ENCODE results near the gene TANC1.

Gene TANC1

GRCh38 chr2:158996378-158996993 is 28.0 kb downstream of the TANC1 start:
- DNase-seq: no peak

DNA sequence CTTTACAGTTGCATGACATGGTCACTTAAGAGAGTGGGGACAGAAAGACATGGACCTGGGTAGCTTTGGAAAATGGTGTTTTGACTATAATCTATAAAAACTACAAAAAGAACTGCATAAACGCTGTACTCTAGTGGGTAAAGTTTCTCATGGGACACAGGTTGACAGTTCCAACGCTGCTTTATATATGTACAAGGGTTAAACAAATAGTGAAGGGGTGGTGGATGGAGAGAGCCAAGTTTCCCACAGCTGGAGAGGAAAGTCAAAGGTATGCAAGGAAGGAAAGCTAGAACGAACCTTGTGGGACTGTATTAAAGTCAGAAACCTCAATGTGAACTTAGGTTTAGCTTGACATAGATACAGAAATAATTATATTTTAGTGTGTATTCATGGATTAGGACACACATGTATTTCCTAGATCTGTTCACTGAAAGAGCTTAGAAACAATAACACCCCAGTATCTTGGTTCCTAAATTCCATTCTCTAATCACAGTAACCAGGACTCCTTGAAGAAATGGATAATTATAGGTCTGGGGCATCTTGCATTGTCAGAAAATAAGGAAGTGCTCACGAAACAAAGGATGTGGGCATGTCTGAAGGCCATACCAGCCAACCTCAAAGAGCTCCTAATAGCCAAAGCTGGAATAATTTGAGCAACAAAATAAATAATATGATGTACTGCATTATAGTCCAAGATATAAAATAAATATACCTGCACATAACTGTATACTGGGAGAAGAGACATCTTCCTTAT is 28.8 kb downstream of the TANC1 start:
- DNase-seq: no peak

- DNase-seq: no peak
Measured at GRCh38 chr2:158998551-158999248, 30.3 kb downstream of the TANC1 start.

DNA sequence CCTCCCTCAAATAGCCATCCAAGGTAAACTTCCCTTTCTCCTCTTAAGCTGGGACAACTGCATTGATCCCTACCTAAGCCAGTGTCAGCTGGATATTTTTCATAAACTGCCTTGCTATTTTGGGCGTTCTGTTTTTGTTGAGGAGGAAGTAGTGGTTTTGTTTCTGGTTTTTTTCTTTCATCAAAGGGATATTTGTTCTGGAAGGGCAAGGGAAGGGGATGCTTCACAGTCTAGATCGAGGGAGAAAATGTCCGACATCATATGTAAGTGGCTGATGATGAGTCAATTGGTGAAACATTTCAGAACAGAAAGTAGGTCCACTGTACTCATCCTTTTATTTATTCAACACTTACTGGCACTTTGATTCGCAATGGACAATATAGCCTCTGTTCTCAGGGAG is 31.0 kb downstream of the TANC1 start:
- no peak for DNase-seq

GRCh38 chr2:159000072-159000471 is 31.6 kb downstream of the TANC1 start:
- DNase-seq: no peak

- DNase-seq: no peak
Measured at GRCh38 chr2:159002462-159003111, 34.1 kb downstream of the TANC1 start.

GRCh38 chr2:159003555-159003954 is 35.1 kb downstream of the TANC1 start:
- DNase-seq: no peak

DNA sequence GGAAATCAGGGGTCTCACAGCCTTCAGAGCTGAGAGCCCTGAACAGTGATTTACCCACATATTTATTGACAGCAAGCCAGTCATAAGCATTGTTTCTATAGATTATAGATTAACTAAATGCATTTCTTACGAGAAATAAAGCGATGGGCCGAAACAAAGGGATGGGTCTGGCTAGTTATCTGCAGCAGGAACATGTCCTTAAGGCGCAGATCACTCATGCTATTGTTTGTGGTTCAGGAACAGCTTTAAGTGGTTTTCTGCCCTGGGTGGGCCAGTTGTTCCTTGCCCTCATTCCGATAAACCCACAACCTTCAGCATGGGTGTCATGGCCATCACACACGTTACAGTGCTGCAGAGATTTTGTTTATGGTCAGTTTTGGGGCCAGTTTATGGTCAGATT is 36.4 kb downstream of the TANC1 start:
- no peak for DNase-seq

GRCh38 chr2:159009940-159010339 is 41.5 kb downstream of the TANC1 start:
- DNase-seq: no peak

DNA sequence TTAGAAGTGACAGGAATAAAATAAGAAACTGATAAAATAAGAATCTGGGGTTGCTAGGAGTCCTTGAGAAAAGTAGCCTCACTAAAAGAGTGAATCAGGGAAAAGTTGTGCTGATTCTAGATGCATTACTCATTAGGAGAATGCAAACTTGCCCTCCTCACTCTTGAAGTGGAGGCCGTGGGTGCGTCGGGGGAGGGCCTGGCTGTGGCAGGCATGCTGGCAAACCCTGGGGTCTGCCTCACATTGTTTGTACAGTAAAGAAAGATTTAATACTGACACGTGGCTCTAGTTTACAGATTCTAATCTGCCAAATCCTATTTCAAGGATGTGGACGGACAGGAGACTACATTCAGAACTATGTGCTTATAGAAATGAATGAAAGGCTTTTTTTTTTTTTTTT is 41.9 kb downstream of the TANC1 start:
- no peak for DNase-seq

DNA sequence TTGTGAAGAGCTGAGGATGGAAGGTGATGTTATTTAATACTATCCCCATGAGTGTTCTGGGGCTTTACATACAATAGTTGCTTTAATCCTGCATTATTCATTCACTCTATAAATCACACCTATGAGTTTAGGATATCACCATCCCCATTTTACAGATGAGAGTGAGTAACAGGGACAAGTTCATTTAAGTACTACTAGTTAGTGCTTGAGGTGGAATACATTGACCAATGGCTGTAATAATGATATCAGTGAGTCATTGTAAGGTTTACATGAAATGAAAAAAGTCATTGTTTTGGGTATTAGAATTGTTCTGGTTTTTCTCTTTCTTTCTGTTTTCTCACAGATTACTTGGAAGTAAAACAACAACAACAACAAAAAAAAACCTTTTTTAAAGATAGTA is 42.5 kb downstream of the TANC1 start:
- DNase-seq: no peak

- DNase-seq: no peak
Measured at GRCh38 chr2:159012142-159012541, 43.7 kb downstream of the TANC1 start.

GRCh38 chr2:159013103-159013502 is 44.7 kb downstream of the TANC1 start:
- no peak for DNase-seq

DNA sequence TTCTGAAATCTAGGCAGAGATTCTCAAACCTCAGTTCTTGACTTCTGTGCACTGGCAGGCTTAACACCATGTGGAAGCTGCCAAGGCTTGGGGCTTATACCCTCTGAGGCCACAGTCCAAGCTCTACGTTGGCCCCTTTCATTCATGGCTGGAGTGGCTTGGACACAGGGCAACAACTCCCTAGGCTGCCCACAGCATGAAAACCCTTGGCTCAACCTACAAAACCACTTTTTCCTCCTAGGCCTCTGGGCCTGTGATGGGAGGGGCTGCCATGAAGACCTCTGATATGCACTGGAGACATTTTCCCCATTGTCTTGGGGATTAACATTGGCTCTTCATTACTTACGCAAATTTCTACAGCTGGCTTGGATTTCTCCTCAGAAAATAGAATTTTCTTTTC is 46.7 kb downstream of the TANC1 start:
- DNase-seq: no peak

GRCh38 chr2:159015823-159016222 is 47.4 kb downstream of the TANC1 start:
- DNase-seq: no peak

- no peak for DNase-seq
Measured at GRCh38 chr2:159017837-159018236, 49.4 kb downstream of the TANC1 start.

DNA sequence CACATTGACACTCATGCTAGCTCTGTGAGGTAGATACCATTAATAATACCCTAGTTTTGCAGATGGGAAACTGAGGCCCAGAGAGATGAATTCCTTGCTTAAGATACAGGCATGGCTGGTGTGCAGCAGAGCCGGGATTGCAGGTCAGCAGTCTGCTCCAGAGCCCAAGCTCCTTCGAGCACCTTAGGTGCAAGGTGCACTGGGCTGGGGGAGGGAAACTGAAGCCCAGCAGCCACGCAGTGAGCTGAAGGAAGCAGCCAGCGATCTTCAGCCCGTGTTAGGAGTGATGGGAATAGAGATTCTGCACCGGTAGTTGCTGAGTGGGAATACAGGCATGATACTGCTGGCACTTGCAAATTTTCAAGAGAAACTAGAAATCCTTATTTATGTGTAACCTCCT is 50.6 kb downstream of the TANC1 start:
- no peak for DNase-seq

DNA sequence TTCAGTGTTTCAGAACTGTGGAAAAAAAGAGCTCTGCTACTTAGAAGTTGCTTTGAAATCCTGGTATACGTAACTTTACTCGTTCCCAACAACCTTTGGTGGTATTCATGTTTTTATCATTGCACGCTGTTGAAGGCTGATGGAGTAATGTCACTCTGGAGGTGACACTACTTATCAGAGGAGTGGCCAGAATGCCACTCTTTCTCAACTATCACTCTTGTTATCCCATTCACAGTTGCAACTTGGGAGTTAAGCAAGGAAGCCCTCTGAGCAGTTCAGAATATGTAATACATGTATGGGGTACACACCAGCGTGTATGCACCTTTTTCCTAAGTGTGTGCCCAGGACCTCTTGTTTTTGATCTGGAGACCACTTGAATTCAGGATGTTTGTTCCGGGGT is 53.6 kb downstream of the TANC1 start:
- DNase-seq: no peak

- DNase-seq: no peak
Measured at GRCh38 chr2:159026170-159026569, 57.7 kb downstream of the TANC1 start.

- DNase-seq: no peak
Measured at GRCh38 chr2:159028776-159029175, 60.3 kb downstream of the TANC1 start.

DNA sequence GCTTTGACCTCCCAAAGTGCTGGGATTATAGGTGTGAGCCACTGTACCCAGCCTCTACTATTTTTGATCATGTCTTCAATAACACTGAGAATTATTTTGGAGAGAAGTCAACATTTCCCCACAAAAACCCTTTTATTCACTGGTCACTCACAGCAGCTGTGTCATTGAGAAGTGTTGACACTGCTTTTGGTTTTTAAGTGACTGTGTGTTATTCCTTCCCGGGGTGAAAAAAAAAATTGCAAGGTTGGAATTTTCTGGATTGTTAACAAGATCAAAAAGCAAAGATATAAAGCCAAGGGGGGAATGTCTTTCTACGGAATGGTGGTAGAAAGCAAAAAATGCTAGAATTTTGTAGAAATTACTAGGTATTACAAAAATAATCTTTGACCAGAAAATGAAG is 61.5 kb downstream of the TANC1 start:
- DNase-seq: no peak

DNA sequence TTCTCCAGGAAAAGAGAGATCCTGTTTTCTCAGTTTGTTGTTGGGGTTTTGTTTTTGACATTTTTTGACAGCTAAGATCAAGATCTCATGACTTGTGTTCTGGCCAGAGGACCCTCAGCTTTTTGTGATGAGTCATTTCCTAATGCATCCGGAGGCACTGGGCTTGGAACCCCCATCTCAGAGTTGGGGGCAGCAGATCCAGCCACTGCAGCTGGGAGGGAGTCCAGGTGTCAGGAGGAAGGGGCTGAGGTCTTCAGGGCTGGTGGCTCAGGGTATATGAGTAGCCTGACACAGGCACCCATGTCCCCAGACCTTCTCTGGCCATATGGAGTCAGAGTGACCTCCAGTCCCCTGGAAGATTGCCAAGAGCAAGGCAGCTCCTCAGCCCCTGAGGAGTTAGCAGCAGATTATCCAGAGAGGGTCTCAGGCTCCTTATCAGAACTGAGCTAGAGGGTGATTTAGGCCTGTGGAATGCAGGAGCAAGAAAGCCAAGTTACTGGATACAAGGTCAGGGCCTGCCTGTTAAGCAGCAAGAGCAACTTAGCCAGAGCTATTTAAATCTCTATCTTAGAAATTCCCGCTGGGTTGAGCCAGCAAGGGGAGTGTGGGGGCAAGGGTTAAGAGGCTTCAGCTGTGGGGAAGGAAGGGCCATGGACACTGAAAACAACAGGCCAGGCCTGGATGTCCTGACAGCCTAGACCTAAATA is 62.4 kb downstream of the TANC1 start:
- no peak for DNase-seq

DNA sequence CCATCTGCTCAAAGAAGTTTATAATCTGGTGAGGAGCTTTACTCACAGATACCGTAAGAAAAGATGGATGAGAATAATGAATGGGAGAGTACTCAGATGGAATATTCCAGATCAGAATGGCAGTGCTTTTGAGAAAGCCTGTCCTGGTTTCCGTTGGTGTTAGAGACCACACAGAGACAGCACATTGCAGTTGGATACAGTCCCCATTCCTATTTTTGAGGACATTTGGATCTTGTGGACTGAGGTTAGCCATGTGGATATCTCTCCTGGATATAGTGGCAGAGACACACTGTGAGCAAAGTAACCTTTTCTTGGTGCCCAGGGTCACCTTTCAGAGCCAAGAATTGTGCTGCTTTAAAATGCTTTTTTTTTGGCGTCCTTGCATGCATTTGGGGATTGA is 63.7 kb downstream of the TANC1 start:
- DNase-seq: no peak

Data from activated gamma-delta T cell (primary cell).